ENCODE data around the gene ACOX2.

DNA sequence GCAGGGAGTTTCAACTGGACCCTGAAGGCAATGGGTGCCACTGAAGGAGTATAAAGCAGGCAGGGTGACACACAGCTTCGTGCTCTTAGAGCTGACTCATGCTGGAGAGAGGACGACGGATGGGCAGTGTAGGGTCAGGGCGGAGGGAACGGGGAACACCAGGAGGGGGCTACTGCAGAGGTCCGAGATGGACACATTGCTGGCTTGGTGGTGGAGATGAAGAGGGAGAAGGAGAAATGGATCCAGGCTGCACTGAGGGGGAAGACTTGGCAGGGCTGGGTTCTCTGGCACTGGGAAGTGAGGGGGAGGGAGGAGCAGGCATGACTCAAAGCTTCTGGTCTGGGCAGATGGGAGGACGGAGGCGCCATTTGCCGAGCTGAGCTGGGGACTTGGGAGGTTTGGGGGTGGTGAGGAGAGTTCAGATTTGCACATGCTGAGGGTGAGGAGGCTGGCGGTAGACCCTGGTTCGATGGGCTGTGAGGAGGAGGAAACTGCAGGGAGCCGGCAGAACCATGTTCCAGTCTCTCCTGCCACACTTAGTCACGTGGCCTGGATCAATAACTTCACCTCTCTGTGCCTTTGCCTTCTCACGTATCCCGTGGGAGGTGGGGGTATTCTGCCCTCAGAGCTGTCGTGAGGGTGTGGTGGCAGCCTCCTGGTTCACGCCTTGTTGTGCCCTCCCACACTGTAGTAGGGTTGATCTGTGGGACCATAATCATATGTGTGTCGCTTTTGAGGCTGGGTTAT is 49.7 kb downstream of the ACOX2 start:
- TF ChIP-seq, protein P1, sequence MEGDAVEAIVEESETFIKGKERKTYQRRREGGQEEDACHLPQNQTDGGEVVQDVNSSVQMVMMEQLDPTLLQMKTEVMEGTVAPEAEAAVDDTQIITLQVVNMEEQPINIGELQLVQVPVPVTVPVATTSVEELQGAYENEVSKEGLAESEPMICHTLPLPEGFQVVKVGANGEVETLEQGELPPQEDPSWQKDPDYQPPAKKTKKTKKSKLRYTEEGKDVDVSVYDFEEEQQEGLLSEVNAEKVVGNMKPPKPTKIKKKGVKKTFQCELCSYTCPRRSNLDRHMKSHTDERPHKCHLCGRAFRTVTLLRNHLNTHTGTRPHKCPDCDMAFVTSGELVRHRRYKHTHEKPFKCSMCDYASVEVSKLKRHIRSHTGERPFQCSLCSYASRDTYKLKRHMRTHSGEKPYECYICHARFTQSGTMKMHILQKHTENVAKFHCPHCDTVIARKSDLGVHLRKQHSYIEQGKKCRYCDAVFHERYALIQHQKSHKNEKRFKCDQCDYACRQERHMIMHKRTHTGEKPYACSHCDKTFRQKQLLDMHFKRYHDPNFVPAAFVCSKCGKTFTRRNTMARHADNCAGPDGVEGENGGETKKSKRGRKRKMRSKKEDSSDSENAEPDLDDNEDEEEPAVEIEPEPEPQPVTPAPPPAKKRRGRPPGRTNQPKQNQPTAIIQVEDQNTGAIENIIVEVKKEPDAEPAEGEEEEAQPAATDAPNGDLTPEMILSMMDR (IDR thresholded peaks at IDR 0.05; ENCODE audit: extremely low read depth in 1 of 2, insufficient read depth in 1 of 2, low read depth in 1 of 2, low read length in 2 of 2) = no peak
- TF ChIP-seq POLR2A (IDR thresholded peaks at IDR 0.05; ENCODE audit: low read depth, low read length) (no peak), POLR2AphosphoS5 (IDR thresholded peaks at IDR 0.05; ENCODE audit: insufficient read depth, low read depth, low read length) (no peak), JUN (IDR thresholded peaks at IDR 0.05; ENCODE audit: borderline replicate concordance, insufficient read depth, insufficient read length, low read depth) (no peak), EZH2 (IDR thresholded peaks at IDR 0.05; ENCODE audit: borderline replicate concordance, low read depth, low read length, severe bottlenecking) (no peak), MYC (IDR thresholded peaks at IDR 0.05; ENCODE audit: low read depth, low read length) (no peak), FOS (IDR thresholded peaks at IDR 0.05; ENCODE audit: borderline replicate concordance, insufficient read depth, low read length) (no peak)
- TF ChIP-seq, protein P2, sequence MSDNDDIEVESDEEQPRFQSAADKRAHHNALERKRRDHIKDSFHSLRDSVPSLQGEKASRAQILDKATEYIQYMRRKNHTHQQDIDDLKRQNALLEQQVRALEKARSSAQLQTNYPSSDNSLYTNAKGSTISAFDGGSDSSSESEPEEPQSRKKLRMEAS (IDR thresholded peaks at IDR 0.05; ENCODE audit: insufficient read depth, insufficient read length) = no peak
